Diencephalon (tissue), 1 donor: ENCODE data around the gene BNIP1. TPM values are rescaled to one million over a fixed set of nuclear protein-coding genes. Genes with fewer than 3 reads are reported as not detected.

Experiments used
- total RNA-seq: library from RNA; depleted of rRNA; stranded (reverse); fragments of >200 nt; gene quantifications from one replicate; pipeline ENCODE4 v1.2.3, GENCODE V29; 2014

The BNIP1 gene
- 17.8 TPM for total RNA-seq

DNA sequence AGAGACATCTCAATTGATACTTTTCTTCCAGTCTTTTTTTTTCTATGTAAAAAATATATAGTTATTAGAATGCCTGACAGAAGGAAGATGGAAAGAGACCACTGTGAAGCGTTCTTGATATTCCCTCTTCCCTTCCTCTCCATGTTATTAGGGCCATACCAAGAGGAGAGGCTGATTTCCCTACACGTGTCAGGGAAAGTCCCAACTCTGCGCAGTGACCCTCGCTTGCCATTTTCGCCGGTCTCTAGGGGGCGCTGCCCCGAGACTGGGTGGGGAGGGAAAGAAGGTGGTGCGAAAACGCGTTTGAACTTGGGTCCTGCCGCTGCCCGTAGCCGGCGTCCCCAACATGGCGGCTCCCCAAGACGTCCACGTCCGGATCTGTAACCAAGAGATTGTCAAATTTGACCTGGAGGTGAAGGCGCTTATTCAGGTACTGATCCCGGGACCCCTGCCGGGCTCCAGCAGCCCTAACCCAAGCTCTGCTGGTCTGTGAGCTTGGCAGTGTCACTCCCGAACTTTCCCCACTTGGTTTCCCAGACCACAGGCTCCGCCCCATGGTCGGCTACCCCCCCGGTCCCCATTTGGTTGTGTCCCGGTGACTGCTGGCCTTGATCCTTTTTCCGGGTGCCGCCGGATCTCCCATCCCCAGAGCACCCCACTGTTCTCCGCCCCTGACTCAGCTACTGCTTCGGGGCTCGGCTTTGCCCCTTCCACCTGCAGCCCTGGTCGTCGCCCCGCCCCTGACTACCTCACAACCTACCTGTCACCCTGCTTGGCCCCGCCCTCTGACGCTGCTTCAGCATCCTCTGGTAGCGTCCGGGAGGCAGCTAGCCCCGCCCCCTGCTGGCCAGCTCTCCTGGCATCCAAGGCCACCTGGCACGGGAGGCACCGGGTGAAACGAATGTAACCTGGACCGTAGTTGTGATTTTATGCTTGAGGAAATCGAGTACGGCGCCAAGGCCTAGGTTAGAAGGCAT, at the start of gene BNIP1:
Gene BNIP1 (plus strand): TSS at position 332 of the 977 bp plus-strand sequence. CDS start 15 bp downstream, at position 347.

Other genes starting within 250 kb of the BNIP1 start
- 42.0 TPM for gene RPL26L1, start 185.1 kb upstream of the BNIP1 start, total RNA-seq
- 45.0 TPM for gene ATP6V0E1, start 160.8 kb upstream of the BNIP1 start, total RNA-seq
- 24.2 TPM for gene CREBRF, start 88.2 kb upstream of the BNIP1 start, total RNA-seq
- not detected for gene NKX2-5, start 90.7 kb downstream of the BNIP1 start, total RNA-seq
- gene STC2, start 183.9 kb downstream of the BNIP1 start, total RNA-seq: 0.23 TPM